ENCODE measurements around the gene NRG4.

The NRG4 gene

GRCh38 chr15:75943246-75943645 is 69.0 kb downstream of the NRG4 start:
- CTCF ChIA-PET: interaction anchor here (0.6 kb wide), 1 partner anchor 14 kb away, joined by 4 read pairs; no protein-coding TSS in a partner anchor
- POLR2A ChIA-PET: no interaction called here
- Histone ChIP-seq H3K4me3 (ENCODE audit: low read depth, low read length) (no peak overlapping the region), H3K9me3 (ENCODE audit: control insufficient read depth, insufficient read depth, low read depth, low read length) (no peaks in the 10 kb centered on the region), H3K27ac (ENCODE audit: extremely low read depth, low read depth, low read length) (no peak overlapping the region), H3K36me3 (ENCODE audit: control insufficient read depth in 2 of 2, insufficient read depth in 1 of 2, low read length in 2 of 2) (peaks cover 5 to 10% of the 10 kb centered on the region in 2 experiments; a peak in 1 of 3 replicates), H3K4me1 (ENCODE audit: control insufficient read depth, insufficient read depth, low read length) (no peaks in the 10 kb centered on the region)
- TF ChIP-seq ZNF23 (tag by site-specific recombination; IDR thresholded peaks at IDR 0.05; ENCODE audit: borderline replicate concordance) (no peak), ZNF211 (tag by site-specific recombination; IDR thresholded peaks at IDR 0.05; ENCODE audit: low read depth) (no peak), ZNF10 (tag by site-specific recombination; IDR thresholded peaks at IDR 0.05) (peak; percentile 72), ZNF266 (tag by site-specific recombination; IDR thresholded peaks at IDR 0.05; ENCODE audit: low read depth) (no peak), ZNF513 (tag by site-specific recombination; IDR thresholded peaks at IDR 0.05) (no peak)
- TF ChIP-seq, protein P1, sequence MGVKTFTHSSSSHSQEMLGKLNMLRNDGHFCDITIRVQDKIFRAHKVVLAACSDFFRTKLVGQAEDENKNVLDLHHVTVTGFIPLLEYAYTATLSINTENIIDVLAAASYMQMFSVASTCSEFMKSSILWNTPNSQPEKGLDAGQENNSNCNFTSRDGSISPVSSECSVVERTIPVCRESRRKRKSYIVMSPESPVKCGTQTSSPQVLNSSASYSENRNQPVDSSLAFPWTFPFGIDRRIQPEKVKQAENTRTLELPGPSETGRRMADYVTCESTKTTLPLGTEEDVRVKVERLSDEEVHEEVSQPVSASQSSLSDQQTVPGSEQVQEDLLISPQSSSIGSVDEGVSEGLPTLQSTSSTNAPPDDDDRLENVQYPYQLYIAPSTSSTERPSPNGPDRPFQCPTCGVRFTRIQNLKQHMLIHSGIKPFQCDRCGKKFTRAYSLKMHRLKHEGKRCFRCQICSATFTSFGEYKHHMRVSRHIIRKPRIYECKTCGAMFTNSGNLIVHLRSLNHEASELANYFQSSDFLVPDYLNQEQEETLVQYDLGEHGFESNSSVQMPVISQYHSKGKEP (tag by site-specific recombination; IDR thresholded peaks at IDR 0.05): no peak

GRCh38 chr15:75942464-75942863 is 69.8 kb downstream of the NRG4 start:
- Histone ChIP-seq H3K4me1 (ENCODE audit: control insufficient read depth, insufficient read depth, low read length) (no peaks in the 10 kb centered on the region), H3K36me3 (ENCODE audit: control insufficient read depth in 2 of 2, insufficient read depth in 1 of 2, low read length in 2 of 2) (peaks cover 5 to 18% of the 10 kb centered on the region in 2 experiments; a peak in 1 of 3 replicates), H3K4me3 (ENCODE audit: low read depth, low read length) (no peak overlapping the region), H3K27ac (ENCODE audit: extremely low read depth, low read depth, low read length) (no peak overlapping the region), H3K9me3 (ENCODE audit: control insufficient read depth, insufficient read depth, low read depth, low read length) (no peaks in the 10 kb centered on the region)
- CTCF ChIA-PET: no interaction called here
- TF ChIP-seq ZNF140 (tag by site-specific recombination; IDR thresholded peaks at IDR 0.05): no peak
- TF ChIP-seq ZNF114 (tag by site-specific recombination; IDR thresholded peaks at IDR 0.05): no peak
- TF ChIP-seq ZNF148 (tag by site-specific recombination; IDR thresholded peaks at IDR 0.05; ENCODE audit: borderline replicate concordance): no peak
- TF ChIP-seq ZNF391 (tag by site-specific recombination; IDR thresholded peaks at IDR 0.05; ENCODE audit: borderline replicate concordance, low read depth): no peak
- POLR2A ChIA-PET: no interaction called here

GRCh38 chr15:75930866-75931265 is 81.4 kb downstream of the NRG4 start:
- POLR2A ChIA-PET: no interaction called here
- no peak for TF ChIP-seq ZNF335 (tag by site-specific recombination; conservative IDR thresholded peaks at IDR 0.05)
- TF ChIP-seq ZNF837 (tag by site-specific recombination; IDR thresholded peaks at IDR 0.05): no peak
- TF ChIP-seq ZNF324 (tag by site-specific recombination; IDR thresholded peaks at IDR 0.05): no peak
- TF ChIP-seq KLF17 (tag by site-specific recombination; IDR thresholded peaks at IDR 0.05): no peak
- no peak for TF ChIP-seq HOXD13 (CRISPR knock-in tag; IDR thresholded peaks at IDR 0.05; ENCODE audit: borderline replicate concordance)
- Histone ChIP-seq H3K4me3 (ENCODE audit: low read depth, low read length) (no peak overlapping the region), H3K36me3 (ENCODE audit: control insufficient read depth in 2 of 2, insufficient read depth in 1 of 2, low read length in 2 of 2) (peaks cover 69 to 75% of the 10 kb centered on the region in 2 experiments), H3K9me3 (ENCODE audit: control insufficient read depth, insufficient read depth, low read depth, low read length) (no peaks in the 10 kb centered on the region), H3K4me1 (ENCODE audit: control insufficient read depth, insufficient read depth, low read length) (peaks cover 9% of the 10 kb centered on the region), H3K27ac (ENCODE audit: extremely low read depth, low read depth, low read length) (no peak overlapping the region)
- CTCF ChIA-PET: interaction anchor here (0.7 to 5.9 kb wide), 8 partner anchors 8 to 217 kb away, joined by 3 to 28 read pairs (median 5); no protein-coding TSS in a partner anchor
